Panc1 (cell line): ENCODE measurements around the gene TIMM44. TPM values are rescaled to one million over a fixed set of nuclear protein-coding genes. Genes with fewer than 3 reads are reported as not detected.

ENCODE experiments used
- ATAC-seq: fragments of 200-7000 bp; cut with Tn5 transposase; 2 replicates; pipeline ENCODE4 v1.9.1; 2020; ENCODE audit warnings: mild to moderate bottlenecking, moderate library complexity
- BruUV-seq: library from RNA; stranded (reverse); fragments of 400-500 nt; replicated peaks from 2 replicates; lab custom pipeline; 2021; lab: Mats Ljungman, UMichigan
- CTCF ChIA-PET: fragments of 300-600 bp; sonication (Branson Sonifier 250); formaldehyde crosslinking; loops from one replicate; lab custom pipeline; 2022; ENCODE audit warnings: antibody characterized with exemption; lab: Charles Lee
- POLR2A ChIA-PET: fragments of 300-600 bp; sonication (Branson Sonifier 250); formaldehyde crosslinking; loops from one replicate; lab custom pipeline; 2022; ENCODE audit warnings: antibody characterized with exemption; lab: Charles Lee
- DNase-seq: peaks from one replicate; pipeline ENCODE4 v3.0.0-alpha.2; 2010; ENCODE audit warnings: low read depth, low spot score
- H3K27ac ChIP-seq: 2 replicates; pipeline ENCODE4 v1.5.1; 2011; ENCODE audit warnings: mild to moderate bottlenecking, low read length, inconsistent platforms
- H3K27me3 ChIP-seq: fragments of 200-500 bp; sonication (Bioruptor generic); 2 replicates; pipeline ENCODE4 v1.6.0; 2014; ENCODE audit warnings: low read length, inconsistent platforms; ENCODE audit not compliant: control insufficient read depth, insufficient read depth
- H3K36me3 ChIP-seq: fragments of 200-500 bp; sonication (Bioruptor generic); 2 replicates; pipeline ENCODE4 v1.5.1; 2014; ENCODE audit warnings: inconsistent platforms, mild to moderate bottlenecking, low read length, moderate library complexity; ENCODE audit not compliant: control insufficient read depth, insufficient read depth
- H3K4me1 ChIP-seq: 2 replicates; pipeline ENCODE4 v1.5.1; 2011; ENCODE audit warnings: inconsistent platforms, mild to moderate bottlenecking, low read length, moderate library complexity; ENCODE audit not compliant: control insufficient read depth, insufficient read depth
- H3K4me3 ChIP-seq, 2 experiments: 2 replicates each; pipeline ENCODE4 v1.5.1; 2011 to 2012; ENCODE audit warnings: low read depth in 2 of 2, low read length in 2 of 2, mild to moderate bottlenecking in 2 of 2, inconsistent platforms in 1 of 2, moderate library complexity in 1 of 2
- H3K9me3 ChIP-seq: fragments of 200-500 bp; sonication (Bioruptor generic); 2 replicates; pipeline ENCODE4 v1.5.1; 2014; ENCODE audit warnings: low read depth, mild to moderate bottlenecking, inconsistent platforms, low read length, moderate library complexity; ENCODE audit not compliant: control insufficient read depth, insufficient read depth
- CTCF ChIP-seq: fragments of 450-650 bp; IDR thresholded peaks from 2 replicates; pipeline ENCODE4 v1.5.1; 2017; ENCODE audit warnings: mild to moderate bottlenecking
- POLR2AphosphoS5 ChIP-seq: IDR thresholded peaks from 2 replicates; pipeline ENCODE4 v1.6.1; 2012; ENCODE audit warnings: mild to moderate bottlenecking, low read depth, low read length, moderate library complexity
- REST ChIP-seq, 2 experiments: IDR thresholded peaks; 2 replicates each; pipeline ENCODE4 v1.6.1; 2011 to 2012; ENCODE audit warnings: low read depth in 2 of 2, control low read depth in 1 of 2, low read length in 1 of 2, mild to moderate bottlenecking in 1 of 2, moderate library complexity in 1 of 2; ENCODE audit not compliant: insufficient read depth in 1 of 2
- SIN3A ChIP-seq: IDR thresholded peaks from 2 replicates; pipeline ENCODE4 v1.6.1; 2012; ENCODE audit warnings: low read depth, mild to moderate bottlenecking, low read length, moderate library complexity, borderline replicate concordance; ENCODE audit not compliant: insufficient read depth
- TCF7L2 ChIP-seq: IDR thresholded peaks from 2 replicates; pipeline ENCODE4 v1.6.1; 2011; ENCODE audit warnings: mild to moderate bottlenecking, low read depth, low read length, inconsistent platforms
- in situ Hi-C: cut with HindIII; loops from 2 replicates; pipeline ENCODE4 v1.10.0; 2016; ENCODE audit warnings: low sequenced_read_pairs, low pct_unique_long_range_greater_than_20kb
- intact Hi-C: fragments of 100-400 bp; cut with micrococcal nuclease; formaldehyde crosslinking; loops from one replicate; pipeline ENCODE4 v1.10.0; 2022; ENCODE audit not compliant: unreplicated experiment
- total RNA-seq: library from RNA; stranded (reverse); gene quantifications from one replicate; pipeline ENCODE4 v1.2.1, GENCODE V29; 2021; ENCODE audit not compliant: unreplicated experiment

TIMM44 gene
- total RNA-seq, 1 experiment from 2014 or later = 105 TPM

GRCh38 chr19:7992575-7992974 is 49.1 kb upstream of the TIMM44 start:
- in situ Hi-C loops (no loop called here), intact Hi-C loops (no loop called here)
- H3K4me3 ChIP-seq = no peak overlapping the region
- ChIA-PET POLR2A (no interaction called here), CTCF (no interaction called here)
- no peaks in the 10 kb centered on the region; the same call in 1 of the 2 replicates for H3K36me3 ChIP-seq
- H3K4me1 ChIP-seq = peaks cover 3% of the 10 kb centered on the region
- DNase-seq = no peak
- TF ChIP-seq REST (IDR thresholded peaks at IDR 0.05; ENCODE audit: insufficient read depth in 1 of 2, low read depth in 2 of 2, low read length in 1 of 2) = no peak
- TF ChIP-seq SIN3A = no peak
- TF ChIP-seq CTCF = no peak
- TF ChIP-seq TCF7L2 = no peak
- no peak for TF ChIP-seq POLR2AphosphoS5
- no peaks in the 10 kb centered on the region for H3K27me3 ChIP-seq
- no peaks in the 10 kb centered on the region for H3K9me3 ChIP-seq
- no TSS peak for BruUV-seq
- ATAC-seq = no peak
- H3K27ac ChIP-seq = no peak overlapping the region

GRCh38 chr19:7989071-7989575 is 45.7 kb upstream of the TIMM44 start:
- no peak for TF ChIP-seq CTCF
- no peak for TF ChIP-seq TCF7L2
- TF ChIP-seq REST (IDR thresholded peaks at IDR 0.05; ENCODE audit: insufficient read depth in 1 of 2, low read depth in 2 of 2, low read length in 1 of 2) = no peak
- no peak for TF ChIP-seq POLR2AphosphoS5
- TF ChIP-seq SIN3A = no peak
- Histone ChIP-seq H3K27me3 (no peaks in the 10 kb centered on the region), H3K27ac (no peak overlapping the region), H3K9me3 (no peaks in the 10 kb centered on the region), H3K4me1 (peaks cover 13% of the 10 kb centered on the region), H3K4me3 (no peak overlapping the region), H3K36me3 (no peaks in the 10 kb centered on the region; the same call in 1 of the 2 replicates)
- in situ Hi-C loops (no loop called here), intact Hi-C loops (no loop called here)
- BruUV-seq = no TSS peak
- ATAC-seq (no peak), DNase-seq (no peak)
- ChIA-PET CTCF (no interaction called here), POLR2A (no interaction called here)
